Esophagus squamous epithelium (tissue), 4 donors: ENCODE results near the gene ZNF622.

Experiments used
- CTCF ChIP-seq, 6 experiments: fragments of 450-650 bp in 4 of 6; fragments of 200-600 bp in 2 of 6; sonication (generic) in 2 of 6; IDR thresholded peaks; one replicate each; pipeline ENCODE4 v1.5.1; 2016 to 2019; ENCODE audit warnings: antibody characterized with exemption in 6 of 6, mild to moderate bottlenecking in 4 of 6, moderate library complexity in 4 of 6
- POLR2A ChIP-seq, 4 donors: fragments of 450-650 bp; IDR thresholded peaks; one replicate each; pipeline ENCODE4 v1.6.1; 2017; ENCODE audit warnings: antibody characterized with exemption in 4 of 4, mild to moderate bottlenecking in 4 of 4, moderate library complexity in 3 of 4

DNA sequence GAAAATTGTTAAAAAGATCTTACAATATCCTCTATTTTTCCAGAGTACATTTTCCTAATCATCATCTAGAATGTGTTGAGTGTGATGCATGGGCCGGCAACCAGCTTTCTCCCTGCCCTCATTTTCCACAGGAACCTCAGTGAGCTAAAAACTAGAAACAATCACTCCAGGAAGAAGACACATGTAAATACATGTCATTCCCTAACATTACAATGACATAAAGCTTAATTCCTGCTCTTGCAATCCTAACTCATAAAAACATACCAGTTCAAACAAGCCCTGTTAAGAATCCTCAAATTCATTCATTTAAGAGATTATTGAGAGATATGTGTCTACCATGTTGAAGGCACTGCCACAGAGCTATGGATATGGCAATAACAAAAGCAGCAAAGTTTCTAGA lies 18.5 kb upstream of the ZNF622 start:
- TF ChIP-seq CTCF (IDR thresholded peaks at IDR 0.05) (no peak), POLR2A (IDR thresholded peaks at IDR 0.05) (no peak)
